Activated T-cell treated with anti-CD3 and anti-CD28 coated beads for 24 hours (primary cell): ENCODE measurements around the gene COL6A1.
"Not testable (repeated sequence)": the region's sequence is repeated elsewhere in the genome, so short reads cannot be mapped to it uniquely, and the experiment has no call there.

Experiments
- DNase-seq: peaks from one replicate; pipeline ENCODE4 v3.0.0-alpha.2; 2020; ENCODE audit warnings: low read depth

Gene COL6A1

GRCh38 chr21:45995686-45996179, 14.2 kb downstream of the COL6A1 start:
- DNase-seq, result no peak

GRCh38 chr21:45996311-45997204, 15.0 kb downstream of the COL6A1 start:
- DNase-seq, result no peak

GRCh38 chr21:45997205-45997494, 15.6 kb downstream of the COL6A1 start:
- no peak for DNase-seq

DNA sequence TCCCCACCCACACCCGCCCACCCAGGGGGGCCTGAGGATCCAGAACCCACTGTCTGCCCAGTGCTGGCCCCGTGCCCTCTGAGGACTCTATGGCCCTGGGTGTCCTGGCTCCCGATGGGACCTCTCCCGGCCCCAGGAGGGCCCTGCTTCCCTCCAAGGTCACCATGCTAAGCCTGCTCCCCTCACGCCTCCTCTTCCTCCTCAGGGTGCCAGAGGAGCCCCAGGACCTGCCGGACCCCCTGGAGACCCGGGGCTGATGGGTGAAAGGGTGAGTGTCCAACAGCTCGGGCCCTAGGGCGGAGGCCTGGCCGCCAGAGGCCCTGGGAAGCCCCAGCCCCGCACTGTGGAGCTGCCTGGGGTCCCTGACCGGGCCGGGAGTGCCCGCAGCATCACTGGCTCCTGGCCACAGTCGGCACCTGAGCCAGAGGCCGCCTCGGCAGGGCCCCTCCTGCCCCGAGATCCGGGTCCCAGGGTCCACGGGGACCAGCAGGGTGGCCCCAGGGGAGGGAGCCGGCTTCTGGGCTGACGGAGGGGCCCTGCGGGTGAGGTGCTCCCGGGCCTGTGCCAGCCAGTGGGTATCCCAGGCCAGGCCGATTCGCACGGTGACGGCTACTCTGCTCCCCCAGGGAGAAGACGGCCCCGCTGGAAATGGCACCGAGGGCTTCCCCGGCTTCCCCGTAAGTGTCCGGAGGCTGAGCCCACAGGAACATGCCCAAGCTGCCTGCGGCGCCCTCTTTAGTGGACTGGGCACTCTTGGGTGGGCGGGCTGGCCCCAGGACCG, 16.1 kb downstream of the COL6A1 start:
- no peak for DNase-seq

DNA sequence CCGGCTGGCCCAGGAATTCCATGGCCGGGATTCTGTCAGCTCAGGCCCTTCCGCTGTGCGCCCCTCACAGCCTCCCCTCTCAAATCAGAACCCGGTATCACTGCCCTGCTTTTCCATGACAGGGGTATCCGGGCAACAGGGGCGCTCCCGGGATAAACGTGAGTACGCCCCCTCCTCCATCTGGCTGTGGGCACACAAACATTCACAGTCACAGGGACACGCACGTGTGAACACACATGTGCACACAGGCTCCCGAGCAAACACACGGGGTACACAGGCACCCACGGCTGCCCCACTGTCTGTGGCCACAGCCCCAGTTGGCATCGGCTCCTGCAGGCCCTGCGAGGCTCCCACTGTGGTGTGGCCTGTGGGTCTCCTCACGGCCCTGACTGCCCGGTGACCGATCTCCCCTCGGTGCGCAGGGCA, 16.7 kb downstream of the COL6A1 start:
- DNase-seq, result no peak

DNA sequence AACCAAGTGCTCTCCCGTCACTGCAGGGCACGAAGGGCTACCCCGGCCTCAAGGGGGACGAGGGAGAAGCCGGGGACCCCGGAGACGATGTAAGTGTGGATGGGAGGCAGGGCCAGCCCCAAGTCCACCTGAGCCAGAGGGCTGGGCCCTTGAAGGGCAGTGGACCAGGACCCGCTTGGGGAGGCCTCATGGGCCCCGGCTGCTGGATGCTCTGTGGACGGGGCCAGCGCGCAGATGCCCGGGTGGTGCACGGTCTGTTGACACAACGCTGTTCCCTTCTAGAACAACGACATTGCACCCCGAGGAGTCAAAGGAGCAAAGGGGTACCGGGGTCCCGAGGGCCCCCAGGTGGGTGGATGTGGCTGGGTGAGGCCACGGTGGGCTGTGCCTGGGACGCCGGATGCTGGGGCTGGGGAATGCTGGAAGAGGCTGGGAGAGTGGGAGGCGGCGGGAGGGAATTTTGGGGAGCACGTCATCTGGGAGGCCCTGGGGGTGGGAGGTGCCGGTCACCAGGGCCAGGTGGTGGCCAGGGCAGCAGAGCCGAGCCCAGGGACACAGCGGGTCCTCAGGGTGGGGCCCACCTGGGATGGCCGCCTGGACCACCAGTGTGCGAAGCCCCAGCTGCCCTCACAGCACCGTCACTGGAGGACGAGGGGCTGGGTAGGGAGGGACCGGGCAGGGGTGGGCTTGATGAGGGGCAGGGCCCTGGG, 17.5 kb downstream of the COL6A1 start:
- DNase-seq, result no peak

GRCh38 chr21:45999581-46000181, 18.1 kb downstream of the COL6A1 start:
- no peak for DNase-seq

DNA sequence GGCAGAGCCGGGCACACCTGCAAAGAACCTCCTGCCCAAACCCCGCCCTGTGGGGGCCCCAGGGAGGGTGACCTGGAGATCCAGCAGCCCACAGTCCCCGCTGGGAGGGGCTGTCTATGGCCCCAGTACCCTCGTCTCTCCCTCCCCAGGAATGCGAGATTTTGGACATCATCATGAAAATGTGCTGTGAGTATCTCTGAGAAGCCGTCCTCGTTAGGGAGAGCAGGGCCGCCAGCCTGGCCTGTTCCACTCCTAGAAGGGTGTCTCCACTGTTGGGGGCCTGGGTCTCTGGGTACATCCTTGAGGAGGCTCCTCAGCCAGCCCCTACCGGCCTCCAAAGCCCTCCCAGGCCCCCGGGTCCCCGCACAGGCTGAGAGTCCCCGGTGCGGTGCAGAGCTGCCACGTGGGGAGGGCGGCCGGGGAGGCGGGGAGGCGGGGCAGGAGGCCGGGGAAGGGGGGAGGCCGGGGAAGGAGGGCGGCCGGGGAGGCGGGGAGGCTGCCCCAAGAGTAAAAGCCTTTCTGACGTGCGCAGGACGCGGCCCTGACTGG, 18.7 kb downstream of the COL6A1 start:
- DNase-seq, result no peak

DNA sequence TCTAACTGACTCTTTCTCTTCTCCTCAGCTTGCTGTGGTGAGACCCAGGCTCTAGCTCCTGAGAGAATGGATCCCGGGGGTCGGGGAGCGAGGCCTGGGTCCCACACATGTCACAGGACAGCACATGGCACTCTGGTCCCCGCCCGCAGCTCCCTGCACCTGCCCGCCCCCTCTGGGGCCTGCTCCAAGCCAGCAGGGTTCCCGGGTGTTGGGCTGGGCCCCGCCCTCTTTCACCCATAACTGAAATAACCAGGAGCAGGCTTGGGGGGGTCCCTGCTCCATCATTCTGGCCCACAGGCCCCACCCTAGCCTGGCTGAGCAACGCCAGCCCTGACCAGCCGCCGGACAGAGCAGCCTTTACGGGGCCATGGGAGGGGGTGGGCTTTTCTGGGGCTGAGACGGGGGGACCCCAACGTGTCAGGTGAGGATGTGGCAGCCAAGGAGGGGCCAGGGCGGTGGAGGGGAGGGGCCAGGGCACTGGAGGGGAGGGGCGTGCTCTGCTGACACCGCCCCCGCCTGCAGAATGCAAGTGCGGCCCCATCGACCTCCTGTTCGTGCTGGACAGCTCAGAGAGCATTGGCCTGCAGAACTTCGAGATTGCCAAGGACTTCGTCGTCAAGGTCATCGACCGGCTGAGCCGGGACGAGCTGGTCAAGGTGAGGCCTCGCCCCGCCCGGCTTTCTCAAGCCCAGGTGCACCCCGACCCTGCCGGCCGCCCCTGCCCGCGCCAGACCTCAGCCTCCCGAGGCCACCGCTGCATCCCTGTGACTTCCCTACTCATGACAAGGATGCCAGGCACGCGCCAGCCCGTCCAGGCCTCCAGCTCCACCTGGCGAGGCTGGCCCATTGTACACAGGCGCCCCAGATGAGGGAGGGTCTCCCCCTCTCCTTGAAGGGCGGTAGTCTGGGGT, 19.4 kb downstream of the COL6A1 start:
- DNase-seq, result no peak

- DNase-seq, result no peak
These were observed 20.5 kb downstream of the COL6A1 start for GRCh38 chr21:46001821-46002681.

GRCh38 chr21:46002841-46003574, 21.4 kb downstream of the COL6A1 start:
- no peak for DNase-seq

- DNase-seq, result no peak
These were observed 22.0 kb downstream of the COL6A1 start for GRCh38 chr21:46003575-46004007.

GRCh38 chr21:46004168-46004861, 22.7 kb downstream of the COL6A1 start:
- no peak for DNase-seq

GRCh38 chr21:46005081-46005480, 23.5 kb downstream of the COL6A1 start:
- no peak for DNase-seq

- no peak for DNase-seq
These were observed 23.9 kb downstream of the COL6A1 start for GRCh38 chr21:46005481-46005881.

GRCh38 chr21:46005894-46006546, 24.4 kb downstream of the COL6A1 start:
- not testable (repeated sequence) for DNase-seq

DNA sequence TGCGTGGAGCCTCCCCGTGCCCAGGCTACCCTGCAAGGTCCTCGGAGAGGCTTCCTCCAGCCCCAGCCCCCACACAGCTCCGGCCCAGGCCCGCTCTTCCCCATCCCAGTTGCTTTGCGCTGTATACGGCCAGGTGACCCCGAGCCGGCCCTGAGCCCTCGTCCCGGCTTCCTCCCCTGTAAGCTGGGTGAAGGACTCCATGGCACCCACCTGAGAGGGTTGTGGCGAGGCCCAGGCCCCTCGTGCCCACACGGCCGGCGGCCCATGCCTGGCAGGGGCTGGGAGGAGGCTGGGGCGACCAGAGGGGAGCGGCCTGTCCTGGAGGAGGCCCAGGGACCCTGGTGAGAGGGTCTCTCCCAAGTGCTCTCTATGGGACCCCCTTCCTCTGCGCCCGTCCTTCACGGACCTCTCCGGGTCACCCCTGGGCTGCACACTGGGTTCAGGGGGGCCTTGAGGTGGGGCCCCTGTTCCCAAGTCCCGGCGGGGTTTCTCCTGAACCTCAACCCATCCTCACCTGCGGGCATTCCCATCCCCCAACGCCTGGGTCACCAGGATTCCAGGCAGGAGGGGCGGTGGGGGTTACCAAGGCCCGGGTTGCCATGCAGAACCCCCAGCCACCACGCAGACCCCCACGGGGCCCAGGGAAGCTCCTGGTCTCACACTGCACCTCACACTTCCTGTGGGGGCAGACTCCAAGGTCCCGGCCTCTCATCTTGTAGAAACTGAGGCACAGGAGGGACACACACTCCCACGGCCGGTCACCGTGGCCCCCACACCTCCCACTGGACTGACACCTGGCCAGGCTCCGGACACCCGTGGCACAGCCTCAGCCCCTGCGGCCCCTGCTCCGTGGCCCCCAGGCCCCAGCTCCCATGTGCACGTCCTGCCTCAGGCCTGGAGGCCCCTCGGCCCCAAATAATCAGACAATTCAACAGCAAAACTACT, 25.2 kb downstream of the COL6A1 start:
- DNase-seq, result no peak
